ENCODE results near the gene LTBP1. TPM values are rescaled to one million over a fixed set of nuclear protein-coding genes. Genes with fewer than 3 reads are reported as not detected.

The LTBP1 gene
- total RNA-seq, 2 experiments from 2014 or later = 0.06 TPM; not detected in 1

DNA sequence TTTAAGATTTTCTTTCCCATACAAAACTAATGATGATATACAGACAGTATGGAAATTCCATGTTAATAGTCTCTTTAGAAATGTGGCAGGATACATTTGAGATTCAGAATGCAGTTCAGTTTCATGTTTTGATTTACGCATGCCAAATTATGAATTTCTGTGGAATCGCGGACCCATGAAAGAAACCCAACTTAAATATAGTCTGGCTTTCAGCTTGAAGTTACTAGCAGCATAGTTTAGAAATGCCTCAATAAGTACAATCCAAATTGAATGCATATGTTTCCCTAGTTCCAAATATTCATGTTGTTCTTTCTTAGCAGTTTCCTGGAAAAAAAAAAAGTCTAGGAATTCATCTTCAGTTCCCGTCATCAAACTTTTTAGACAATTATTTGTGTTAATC lies 365.6 kb downstream of the LTBP1 start:
- TF ChIP-seq, protein P1, sequence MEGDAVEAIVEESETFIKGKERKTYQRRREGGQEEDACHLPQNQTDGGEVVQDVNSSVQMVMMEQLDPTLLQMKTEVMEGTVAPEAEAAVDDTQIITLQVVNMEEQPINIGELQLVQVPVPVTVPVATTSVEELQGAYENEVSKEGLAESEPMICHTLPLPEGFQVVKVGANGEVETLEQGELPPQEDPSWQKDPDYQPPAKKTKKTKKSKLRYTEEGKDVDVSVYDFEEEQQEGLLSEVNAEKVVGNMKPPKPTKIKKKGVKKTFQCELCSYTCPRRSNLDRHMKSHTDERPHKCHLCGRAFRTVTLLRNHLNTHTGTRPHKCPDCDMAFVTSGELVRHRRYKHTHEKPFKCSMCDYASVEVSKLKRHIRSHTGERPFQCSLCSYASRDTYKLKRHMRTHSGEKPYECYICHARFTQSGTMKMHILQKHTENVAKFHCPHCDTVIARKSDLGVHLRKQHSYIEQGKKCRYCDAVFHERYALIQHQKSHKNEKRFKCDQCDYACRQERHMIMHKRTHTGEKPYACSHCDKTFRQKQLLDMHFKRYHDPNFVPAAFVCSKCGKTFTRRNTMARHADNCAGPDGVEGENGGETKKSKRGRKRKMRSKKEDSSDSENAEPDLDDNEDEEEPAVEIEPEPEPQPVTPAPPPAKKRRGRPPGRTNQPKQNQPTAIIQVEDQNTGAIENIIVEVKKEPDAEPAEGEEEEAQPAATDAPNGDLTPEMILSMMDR (IDR thresholded peaks at IDR 0.05) = no peak
- ChIA-PET CTCF (no interaction called here), POLR2A (no interaction called here)
- no peaks in the 10 kb centered on the region for H3K36me3 ChIP-seq (ENCODE audit: insufficient read depth, low read length)
- no peaks in the 10 kb centered on the region for H3K4me1 ChIP-seq (ENCODE audit: insufficient read depth, low read length)
- no peaks in the 10 kb centered on the region for H3K9me3 ChIP-seq (ENCODE audit: control insufficient read depth in 1 of 2, insufficient read depth in 1 of 2, low read length in 2 of 2)
- Mint-ChIP-seq H3K27ac (no peak overlapping the region), H3K36me3 (ENCODE audit: low read depth) (no peaks in the 10 kb centered on the region), H3K4me3 (no peak overlapping the region), H3K27me3 (peaks cover 10% of the 10 kb centered on the region), H3K4me1 (ENCODE audit: low read depth) (no peaks in the 10 kb centered on the region), H3K9me3 (no peaks in the 10 kb centered on the region)
- DNase-seq (no peak), ATAC-seq (ENCODE audit: poor library complexity) (no peak)
- intact Hi-C loops (cut with DNase I, micrococcal nuclease) = no loop called here
- no peak overlapping the region for H3K4me3 ChIP-seq (ENCODE audit: low read length)
- no peak overlapping the region for H3K27ac ChIP-seq (ENCODE audit: low read depth in 1 of 2, low read length in 2 of 2)
- H3K27me3 ChIP-seq (ENCODE audit: control insufficient read depth in 1 of 2, insufficient read depth in 2 of 2, low read length in 2 of 2) = no peaks in the 10 kb centered on the region

DNA sequence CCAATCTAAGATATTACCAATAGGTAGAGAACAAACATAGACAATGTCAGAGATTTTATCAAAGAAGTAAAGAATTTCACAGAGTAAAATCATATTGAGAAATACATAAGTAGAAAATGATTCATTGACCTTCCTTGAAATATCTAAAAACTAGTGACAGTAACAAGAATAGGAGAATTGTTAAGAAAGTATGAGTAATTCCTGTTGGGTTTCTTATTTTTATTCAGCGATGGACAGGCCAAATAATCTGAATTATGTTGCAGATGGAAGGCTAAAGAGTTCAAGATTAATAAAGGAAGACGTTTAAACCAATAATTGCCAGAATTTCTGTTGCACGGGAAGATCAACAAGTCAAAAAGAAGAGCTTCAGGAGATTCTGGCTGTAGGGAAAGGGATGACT lies 366.3 kb downstream of the LTBP1 start:
- Mint-ChIP-seq H3K27ac (no peak overlapping the region), H3K36me3 (ENCODE audit: low read depth) (no peaks in the 10 kb centered on the region), H3K4me3 (no peak overlapping the region), H3K9me3 (no peaks in the 10 kb centered on the region), H3K4me1 (ENCODE audit: low read depth) (no peaks in the 10 kb centered on the region), H3K27me3 (peaks cover 10% of the 10 kb centered on the region)
- CTCF ChIA-PET = no interaction called here
- Histone ChIP-seq H3K36me3 (ENCODE audit: insufficient read depth, low read length) (no peaks in the 10 kb centered on the region), H3K27me3 (ENCODE audit: control insufficient read depth in 1 of 2, insufficient read depth in 2 of 2, low read length in 2 of 2) (no peaks in the 10 kb centered on the region), H3K9me3 (ENCODE audit: control insufficient read depth in 1 of 2, insufficient read depth in 1 of 2, low read length in 2 of 2) (no peaks in the 10 kb centered on the region), H3K27ac (ENCODE audit: low read depth in 1 of 2, low read length in 2 of 2) (no peak overlapping the region), H3K4me3 (ENCODE audit: low read length) (no peak overlapping the region), H3K4me1 (ENCODE audit: insufficient read depth, low read length) (no peaks in the 10 kb centered on the region)
- DNase-seq (no peak), ATAC-seq (ENCODE audit: poor library complexity) (no peak)
- TF ChIP-seq, protein P1 (IDR thresholded peaks at IDR 0.05) = no peak
- intact Hi-C loops (cut with DNase I, micrococcal nuclease) = no loop called here
- POLR2A ChIA-PET = no interaction called here

DNA sequence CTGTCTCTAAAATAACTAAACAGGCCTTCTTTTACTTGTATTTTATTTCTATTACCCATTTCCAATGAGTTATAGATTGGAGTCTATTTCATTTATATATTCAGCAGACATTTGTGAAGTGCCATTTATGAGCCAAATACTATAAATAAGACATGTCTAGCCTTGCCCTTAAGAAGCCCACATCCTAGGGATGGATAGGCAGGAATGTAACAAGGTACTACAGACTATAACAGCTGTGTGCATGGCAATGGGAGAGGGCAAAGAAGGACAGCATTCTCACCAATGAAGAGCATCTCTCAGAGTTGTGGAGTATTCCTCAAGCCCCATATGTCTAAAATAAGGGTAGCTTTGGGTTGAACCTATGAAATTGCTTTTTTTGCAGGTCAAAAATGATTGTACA lies 367.8 kb downstream of the LTBP1 start:
- H3K4me3 ChIP-seq (ENCODE audit: low read length) = no peak overlapping the region
- no peak for DNase-seq
- no peaks in the 10 kb centered on the region for H3K36me3 ChIP-seq (ENCODE audit: insufficient read depth, low read length)
- H3K9me3 Mint-ChIP-seq = no peaks in the 10 kb centered on the region
- ChIA-PET CTCF (no interaction called here), POLR2A (no interaction called here)
- H3K27me3 Mint-ChIP-seq = peaks cover 10% of the 10 kb centered on the region
- no peaks in the 10 kb centered on the region for H3K9me3 ChIP-seq (ENCODE audit: control insufficient read depth in 1 of 2, insufficient read depth in 1 of 2, low read length in 2 of 2)
- no peak overlapping the region for H3K27ac ChIP-seq (ENCODE audit: low read depth in 1 of 2, low read length in 2 of 2)
- intact Hi-C loops (cut with DNase I, micrococcal nuclease) = no loop called here
- H3K4me3 Mint-ChIP-seq = no peak overlapping the region
- TF ChIP-seq, protein P1 (IDR thresholded peaks at IDR 0.05) = no peak
- no peaks in the 10 kb centered on the region for H3K27me3 ChIP-seq (ENCODE audit: control insufficient read depth in 1 of 2, insufficient read depth in 2 of 2, low read length in 2 of 2)
- no peaks in the 10 kb centered on the region for H3K4me1 ChIP-seq (ENCODE audit: insufficient read depth, low read length)
- no peaks in the 10 kb centered on the region for H3K36me3 Mint-ChIP-seq (ENCODE audit: low read depth)
- H3K27ac Mint-ChIP-seq = no peak overlapping the region
- H3K4me1 Mint-ChIP-seq (ENCODE audit: low read depth) = no peaks in the 10 kb centered on the region
- ATAC-seq (ENCODE audit: poor library complexity) = no peak
